Activated CD8-positive, alpha-beta memory T cell treated with anti-CD3 and anti-CD28 coated beads, Interleukin-2, amount 10 ng/mL, durations not matched to agents 7 days and 5 days (primary cell): ENCODE data around the gene RNF121. TPM values are rescaled to one million over a fixed set of nuclear protein-coding genes. Genes with fewer than 3 reads are reported as not detected.

Experiments used
- ATAC-seq: fragments of 150-1000 bp; cut with Tn5 transposase; one replicate; pipeline ENCODE4 v1.10.0; 2021; ENCODE audit warnings: moderate library complexity
- CTCF ChIA-PET: fragments of 350-600 bp; sonication (Branson Sonifier 250); formaldehyde crosslinking; loops from one replicate; lab custom pipeline; 2021; ENCODE audit warnings: antibody characterized with exemption; lab: Charles Lee
- DNase-seq: peaks from one replicate; pipeline ENCODE4 v3.0.0-alpha.2; 2020
- H3K27ac Mint-ChIP-seq: one replicate; pipeline ENCODE4 v1.8.0; 2021; ENCODE audit warnings: mild to moderate bottlenecking, mixed read lengths
- H3K27me3 Mint-ChIP-seq: one replicate; pipeline ENCODE4 v1.8.0; 2021; ENCODE audit warnings: mixed read lengths
- H3K36me3 Mint-ChIP-seq: one replicate; pipeline ENCODE4 v1.8.0; 2021; ENCODE audit warnings: mild to moderate bottlenecking, mixed read lengths
- H3K4me1 Mint-ChIP-seq: one replicate; pipeline ENCODE4 v1.8.0; 2021; ENCODE audit warnings: mixed read lengths
- H3K4me3 Mint-ChIP-seq: one replicate; pipeline ENCODE4 v1.8.0; 2021; ENCODE audit warnings: mild to moderate bottlenecking, moderate library complexity, mixed read lengths
- H3K9me3 Mint-ChIP-seq: one replicate; pipeline ENCODE4 v1.8.0; 2022; ENCODE audit warnings: low read depth, mixed read lengths
- total RNA-seq, 2 experiments: library from RNA; stranded (reverse); gene quantifications; one replicate each; pipeline ENCODE4 v1.2.3, GENCODE V29; 2021

RNF121 gene
- total RNA-seq, 2 experiments from 2014 or later: 30.7 to 38.7 TPM

- ATAC-seq (no peak), DNase-seq (no peak)
- Mint-ChIP-seq H3K36me3 (peaks cover 27% of the 10 kb centered on the region), H3K9me3 (no peaks in the 10 kb centered on the region), H3K27ac (no peak overlapping the region), H3K4me1 (no peaks in the 10 kb centered on the region), H3K4me3 (no peak overlapping the region), H3K27me3 (no peaks in the 10 kb centered on the region)
- CTCF ChIA-PET: interaction anchor here (1.2 to 2.1 kb wide), 3 partner anchors 20 to 466 kb away, joined by 3 to 10 read pairs (median 3); no protein-coding TSS in a partner anchor
Measured at GRCh38 chr11:72005347-72006260, 76.8 kb downstream of the RNF121 start.

- no peak for ATAC-seq
- H3K4me1 Mint-ChIP-seq: no peaks in the 10 kb centered on the region
- H3K4me3 Mint-ChIP-seq: no peak overlapping the region
- H3K9me3 Mint-ChIP-seq: no peaks in the 10 kb centered on the region
- H3K27me3 Mint-ChIP-seq: no peaks in the 10 kb centered on the region
- no peak overlapping the region for H3K27ac Mint-ChIP-seq
- CTCF ChIA-PET: interaction anchor here (1.2 kb wide), 2 partner anchors 19 to 465 kb away, joined by 3 read pairs; no protein-coding TSS in a partner anchor
- peaks cover 28% of the 10 kb centered on the region for H3K36me3 Mint-ChIP-seq
- no peak for DNase-seq
Measured at GRCh38 chr11:72006309-72007088, 77.7 kb downstream of the RNF121 start.

- CTCF ChIA-PET: interaction anchor here (1.2 to 1.5 kb wide), 4 partner anchors 18 to 137 kb away, joined by 3 to 4 read pairs (median 3); no protein-coding TSS in a partner anchor
- H3K27ac Mint-ChIP-seq: no peak overlapping the region
- H3K36me3 Mint-ChIP-seq: peaks cover 28% of the 10 kb centered on the region
- H3K4me3 Mint-ChIP-seq: no peak overlapping the region
- H3K27me3 Mint-ChIP-seq: no peaks in the 10 kb centered on the region
- ATAC-seq (no peak), DNase-seq (no peak)
- H3K9me3 Mint-ChIP-seq: no peaks in the 10 kb centered on the region
- H3K4me1 Mint-ChIP-seq: no peaks in the 10 kb centered on the region
Measured at GRCh38 chr11:72007089-72007476, 78.2 kb downstream of the RNF121 start.

- Mint-ChIP-seq H3K27ac (peak overlapping the region; percentile 30), H3K27me3 (no peaks in the 10 kb centered on the region), H3K36me3 (peaks cover 28% of the 10 kb centered on the region), H3K4me3 (no peak overlapping the region), H3K9me3 (no peaks in the 10 kb centered on the region), H3K4me1 (no peaks in the 10 kb centered on the region)
- ATAC-seq: no peak
- CTCF ChIA-PET: interaction anchor here (1.1 to 1.5 kb wide), 4 partner anchors 13 to 136 kb away, joined by 3 to 5 read pairs (median 4); no protein-coding TSS in a partner anchor
- DNase-seq: no peak
Measured at GRCh38 chr11:72007587-72007986, 78.7 kb downstream of the RNF121 start.

GRCh38 chr11:72008728-72009127 is 79.9 kb downstream of the RNF121 start:
- Mint-ChIP-seq H3K36me3 (peaks cover 32% of the 10 kb centered on the region), H3K9me3 (no peaks in the 10 kb centered on the region), H3K4me3 (no peak overlapping the region), H3K4me1 (no peaks in the 10 kb centered on the region), H3K27me3 (no peaks in the 10 kb centered on the region), H3K27ac (no peak overlapping the region)
- CTCF ChIA-PET: interaction anchor here (1.1 to 2.1 kb wide), 3 partner anchors 14 to 17 kb away, joined by 4 to 8 read pairs (median 5); no protein-coding TSS in a partner anchor
- DNase-seq (no peak), ATAC-seq (no peak)

- Mint-ChIP-seq H3K36me3 (peaks cover 33% of the 10 kb centered on the region), H3K9me3 (no peaks in the 10 kb centered on the region), H3K4me1 (no peaks in the 10 kb centered on the region), H3K4me3 (no peak overlapping the region), H3K27me3 (no peaks in the 10 kb centered on the region), H3K27ac (no peak overlapping the region)
- CTCF ChIA-PET: interaction anchor here (2.1 kb wide), 1 partner anchor 16 kb away, joined by 8 read pairs; no protein-coding TSS in a partner anchor
- no peak for DNase-seq
- no peak for ATAC-seq
Measured at GRCh38 chr11:72009156-72009555, 80.3 kb downstream of the RNF121 start.

GRCh38 chr11:72010529-72011233 is 81.8 kb downstream of the RNF121 start:
- no peaks in the 10 kb centered on the region for H3K27me3 Mint-ChIP-seq
- no peak overlapping the region for H3K27ac Mint-ChIP-seq
- H3K36me3 Mint-ChIP-seq: peaks cover 46% of the 10 kb centered on the region
- no peaks in the 10 kb centered on the region for H3K9me3 Mint-ChIP-seq
- DNase-seq (no peak), ATAC-seq (no peak)
- no peaks in the 10 kb centered on the region for H3K4me1 Mint-ChIP-seq
- no peak overlapping the region for H3K4me3 Mint-ChIP-seq
- CTCF ChIA-PET: interaction anchor here (1.8 to 2.1 kb wide), 2 partner anchors 15 to 173 kb away, joined by 4 to 8 read pairs; no protein-coding TSS in a partner anchor

- CTCF ChIA-PET: interaction anchor here (0.6 to 2.0 kb wide), 5 partner anchors 10 to 171 kb away, joined by 3 to 5 read pairs (median 4); no protein-coding TSS in a partner anchor
- DNase-seq (no peak), ATAC-seq (no peak)
- Mint-ChIP-seq H3K9me3 (no peaks in the 10 kb centered on the region), H3K27me3 (no peaks in the 10 kb centered on the region), H3K4me3 (no peak overlapping the region), H3K36me3 (peaks cover 49% of the 10 kb centered on the region), H3K4me1 (no peaks in the 10 kb centered on the region), H3K27ac (no peak overlapping the region)
Measured at GRCh38 chr11:72012091-72012630, 83.3 kb downstream of the RNF121 start.

- CTCF ChIA-PET: interaction anchor here (0.6 to 2.0 kb wide), 5 partner anchors 9 to 170 kb away, joined by 3 to 5 read pairs (median 4); no protein-coding TSS in a partner anchor
- no peak for DNase-seq
- H3K27me3 Mint-ChIP-seq: no peaks in the 10 kb centered on the region
- no peaks in the 10 kb centered on the region for H3K4me1 Mint-ChIP-seq
- H3K27ac Mint-ChIP-seq: no peak overlapping the region
- no peak for ATAC-seq
- no peak overlapping the region for H3K4me3 Mint-ChIP-seq
- peaks cover 52% of the 10 kb centered on the region for H3K36me3 Mint-ChIP-seq
- H3K9me3 Mint-ChIP-seq: no peaks in the 10 kb centered on the region
Measured at GRCh38 chr11:72012897-72013721, 84.3 kb downstream of the RNF121 start.

GRCh38 chr11:72013765-72014711 is 85.2 kb downstream of the RNF121 start:
- CTCF ChIA-PET: interaction anchor here (1.9 to 2.3 kb wide), 2 partner anchors 11 to 36 kb away, joined by 10 to 14 read pairs; no protein-coding TSS in a partner anchor
- Mint-ChIP-seq H3K4me3 (no peak overlapping the region), H3K4me1 (no peaks in the 10 kb centered on the region), H3K27ac (no peak overlapping the region), H3K9me3 (no peaks in the 10 kb centered on the region), H3K27me3 (no peaks in the 10 kb centered on the region), H3K36me3 (peaks cover 57% of the 10 kb centered on the region)
- no peak for ATAC-seq
- DNase-seq: no peak
